ENCODE data around the gene RASGRF1.

Gene RASGRF1

DNA sequence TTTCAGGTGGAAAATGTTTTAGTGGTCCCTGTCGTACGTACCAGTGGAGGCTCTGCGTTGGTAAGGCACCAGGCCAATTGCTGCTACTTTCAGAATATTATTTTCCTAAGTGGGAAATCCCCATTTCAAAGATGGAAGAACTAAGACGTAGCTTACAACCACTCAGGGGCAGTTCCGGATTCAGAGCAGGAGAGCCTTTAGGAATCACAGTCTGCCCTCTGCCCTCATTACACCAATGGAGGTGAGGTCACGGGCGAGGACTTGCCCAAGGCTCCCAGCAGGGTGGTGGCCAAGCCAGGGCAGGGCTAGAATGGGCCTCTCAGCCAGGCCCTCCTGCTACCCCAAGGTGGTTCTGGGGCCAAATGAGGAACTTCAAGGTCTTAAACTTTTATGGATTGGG is 72.6 kb downstream of the RASGRF1 start:
- no peak for TF ChIP-seq CTCF (IDR thresholded peaks at IDR 0.05; ENCODE audit: insufficient read depth, low read depth, low read length, missing control alignments)
- no peak overlapping the region for H3K4me3 ChIP-seq (ENCODE audit: low read length)
- DNase-seq (ENCODE audit: low read depth): no peak

GRCh38 chr15:79016527-79017170 is 73.9 kb downstream of the RASGRF1 start:
- no peak overlapping the region for H3K4me3 ChIP-seq (ENCODE audit: low read length)
- TF ChIP-seq CTCF (IDR thresholded peaks at IDR 0.05; ENCODE audit: insufficient read depth, low read depth, low read length, missing control alignments): no peak
- no peak for DNase-seq (ENCODE audit: low read depth)

DNA sequence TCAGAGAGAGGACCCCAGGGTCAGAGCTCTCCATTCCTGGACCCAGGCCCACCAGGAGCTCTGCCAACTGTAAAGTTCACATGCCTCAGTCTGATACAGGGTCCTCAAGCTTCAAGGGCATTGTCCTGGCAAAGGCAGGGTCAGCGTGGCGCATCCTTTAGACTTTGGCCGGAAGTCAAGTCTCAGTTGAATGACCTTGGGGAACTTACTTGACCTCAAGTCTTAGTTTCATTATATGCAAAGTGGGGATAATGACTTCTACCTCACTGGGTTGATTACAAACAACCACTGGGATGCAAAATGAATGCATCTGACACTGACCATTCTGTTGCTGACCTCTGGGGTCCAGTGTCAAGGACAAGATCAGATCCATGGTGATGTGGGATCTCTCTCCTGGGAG is 75.2 kb downstream of the RASGRF1 start:
- no peak for TF ChIP-seq CTCF (IDR thresholded peaks at IDR 0.05; ENCODE audit: insufficient read depth, low read depth, low read length, missing control alignments)
- no peak for DNase-seq (ENCODE audit: low read depth)
- H3K4me3 ChIP-seq (ENCODE audit: low read length): no peak overlapping the region

DNA sequence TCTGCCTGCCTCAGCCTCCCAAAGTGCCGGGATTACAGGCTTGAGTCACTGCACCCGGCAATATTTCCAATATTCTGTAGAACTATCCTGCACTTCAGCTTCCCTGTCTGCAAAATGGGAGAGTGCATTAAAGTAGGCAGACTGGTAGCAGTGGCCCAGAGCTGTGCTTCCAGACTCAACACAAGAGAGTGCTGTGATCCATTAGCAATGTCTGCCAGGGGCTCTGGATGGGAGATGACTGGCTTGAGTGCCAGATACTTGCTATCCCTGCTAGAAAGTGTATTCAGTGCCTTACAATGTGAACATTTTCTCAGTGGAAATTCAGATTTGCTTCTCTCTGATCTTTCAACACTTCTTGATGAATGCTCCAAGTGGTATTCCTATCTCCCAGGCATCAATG is 80.3 kb downstream of the RASGRF1 start:
- H3K4me3 ChIP-seq (ENCODE audit: low read length): no peak overlapping the region
- DNase-seq (ENCODE audit: low read depth): no peak
- no peak for TF ChIP-seq CTCF (IDR thresholded peaks at IDR 0.05; ENCODE audit: insufficient read depth, low read depth, low read length, missing control alignments)

- TF ChIP-seq CTCF (IDR thresholded peaks at IDR 0.05; ENCODE audit: insufficient read depth, low read depth, low read length, missing control alignments): no peak
- no peak for DNase-seq (ENCODE audit: low read depth)
Observed at GRCh38 chr15:79009379-79009778, 81.2 kb downstream of the RASGRF1 start.

GRCh38 chr15:79008659-79009058 is 81.9 kb downstream of the RASGRF1 start:
- no peak overlapping the region for H3K4me3 ChIP-seq (ENCODE audit: low read length)
- TF ChIP-seq CTCF (IDR thresholded peaks at IDR 0.05; ENCODE audit: insufficient read depth, low read depth, low read length, missing control alignments): no peak
- no peak for DNase-seq (ENCODE audit: low read depth)

More at GRCh38 chr15:79009379-79009778, 81.2 kb downstream of the RASGRF1 start:
- H3K4me3 ChIP-seq (ENCODE audit: low read length): no peak overlapping the region

GRCh38 chr15:79007066-79007465 is 83.5 kb downstream of the RASGRF1 start:
- H3K4me3 ChIP-seq (ENCODE audit: low read length): no peak overlapping the region
- DNase-seq (ENCODE audit: low read depth): peak; percentile 47

More at GRCh38 chr15:79007066-79007465, 83.5 kb downstream of the RASGRF1 start:
- peak; percentile 57 for TF ChIP-seq CTCF (IDR thresholded peaks at IDR 0.05; ENCODE audit: insufficient read depth, low read depth, low read length, missing control alignments)

All from epithelial cell of esophagus (primary cell).